22Rv1 (cell line): ENCODE measurements around the gene AUTS2.

Source experiments
- H3K27ac ChIP-seq: fragments of 450-650 bp; 2 replicates; pipeline ENCODE4 v1.5.1; 2017
- CTCF ChIP-seq: fragments of 450-650 bp; IDR thresholded peaks from 2 replicates; pipeline ENCODE4 v1.5.1; 2017; ENCODE audit warnings: mild to moderate bottlenecking
- ZFX ChIP-seq: fragments of 450-650 bp; IDR thresholded peaks from 2 replicates; pipeline ENCODE4 v1.6.1; 2017; ENCODE audit warnings: antibody characterized with exemption, borderline replicate concordance

AUTS2 gene

GRCh38 chr7:70060298-70061068 lies 462.2 kb downstream of the AUTS2 start:
- TF ChIP-seq CTCF (no peak), ZFX (no peak)
- H3K27ac ChIP-seq: no peak overlapping the region

- no peak for TF ChIP-seq CTCF
Measured at GRCh38 chr7:70063371-70063770, 465.1 kb downstream of the AUTS2 start.

GRCh38 chr7:70063927-70064326 lies 465.7 kb downstream of the AUTS2 start:
- TF ChIP-seq CTCF (no peak), ZFX (no peak)

More at GRCh38 chr7:70063371-70063770, 465.1 kb downstream of the AUTS2 start:
- no peak overlapping the region for H3K27ac ChIP-seq

GRCh38 chr7:70066844-70067243 lies 468.6 kb downstream of the AUTS2 start:
- TF ChIP-seq CTCF: no peak
- no peak for TF ChIP-seq ZFX
- H3K27ac ChIP-seq: no peak overlapping the region

More at GRCh38 chr7:70063927-70064326, 465.7 kb downstream of the AUTS2 start:
- H3K27ac ChIP-seq: no peak overlapping the region

- H3K27ac ChIP-seq: no peak overlapping the region
- TF ChIP-seq ZFX (no peak), CTCF (no peak)
Measured at GRCh38 chr7:70068531-70068930, 470.3 kb downstream of the AUTS2 start.

- no peak for TF ChIP-seq ZFX
- TF ChIP-seq CTCF: no peak
- no peak overlapping the region for H3K27ac ChIP-seq
Measured at GRCh38 chr7:70069977-70070376, 471.7 kb downstream of the AUTS2 start.

- H3K27ac ChIP-seq: no peak overlapping the region
- TF ChIP-seq CTCF (no peak), ZFX (no peak)
Measured at GRCh38 chr7:70071766-70072165, 473.5 kb downstream of the AUTS2 start.
